ENCODE measurements around the gene CACNA1H.

Gene CACNA1H

GRCh38 chr16:1193825-1194581 lies 41.1 kb downstream of the CACNA1H start:
- no peak overlapping the region for H3K4me3 ChIP-seq (replicated peaks; ENCODE audit: low read depth, low read length)
- H3K36me3 ChIP-seq (ENCODE audit: control insufficient read depth, insufficient read depth, low read length) = no peaks in the 10 kb centered on the region
- TF ChIP-seq, protein P1, sequence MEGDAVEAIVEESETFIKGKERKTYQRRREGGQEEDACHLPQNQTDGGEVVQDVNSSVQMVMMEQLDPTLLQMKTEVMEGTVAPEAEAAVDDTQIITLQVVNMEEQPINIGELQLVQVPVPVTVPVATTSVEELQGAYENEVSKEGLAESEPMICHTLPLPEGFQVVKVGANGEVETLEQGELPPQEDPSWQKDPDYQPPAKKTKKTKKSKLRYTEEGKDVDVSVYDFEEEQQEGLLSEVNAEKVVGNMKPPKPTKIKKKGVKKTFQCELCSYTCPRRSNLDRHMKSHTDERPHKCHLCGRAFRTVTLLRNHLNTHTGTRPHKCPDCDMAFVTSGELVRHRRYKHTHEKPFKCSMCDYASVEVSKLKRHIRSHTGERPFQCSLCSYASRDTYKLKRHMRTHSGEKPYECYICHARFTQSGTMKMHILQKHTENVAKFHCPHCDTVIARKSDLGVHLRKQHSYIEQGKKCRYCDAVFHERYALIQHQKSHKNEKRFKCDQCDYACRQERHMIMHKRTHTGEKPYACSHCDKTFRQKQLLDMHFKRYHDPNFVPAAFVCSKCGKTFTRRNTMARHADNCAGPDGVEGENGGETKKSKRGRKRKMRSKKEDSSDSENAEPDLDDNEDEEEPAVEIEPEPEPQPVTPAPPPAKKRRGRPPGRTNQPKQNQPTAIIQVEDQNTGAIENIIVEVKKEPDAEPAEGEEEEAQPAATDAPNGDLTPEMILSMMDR (IDR thresholded peaks at IDR 0.05; ENCODE audit: insufficient read depth, low read length, poor library complexity, severe bottlenecking) = no peak
- H3K27me3 ChIP-seq (replicated peaks; ENCODE audit: control insufficient read depth, insufficient read depth, low read length) = no peaks in the 10 kb centered on the region; the same call in 1 of the 2 replicates
- no peak for DNase-seq (ENCODE audit: extremely low read depth, insufficient read length)

- TF ChIP-seq, protein P1 (IDR thresholded peaks at IDR 0.05; ENCODE audit: insufficient read depth, low read length, poor library complexity, severe bottlenecking) = peak; percentile 58
- no peaks in the 10 kb centered on the region for H3K36me3 ChIP-seq (ENCODE audit: control insufficient read depth, insufficient read depth, low read length)
- no peak for DNase-seq (ENCODE audit: extremely low read depth, insufficient read length)
Measured at GRCh38 chr16:1194665-1195392, 41.9 kb downstream of the CACNA1H start.

DNA sequence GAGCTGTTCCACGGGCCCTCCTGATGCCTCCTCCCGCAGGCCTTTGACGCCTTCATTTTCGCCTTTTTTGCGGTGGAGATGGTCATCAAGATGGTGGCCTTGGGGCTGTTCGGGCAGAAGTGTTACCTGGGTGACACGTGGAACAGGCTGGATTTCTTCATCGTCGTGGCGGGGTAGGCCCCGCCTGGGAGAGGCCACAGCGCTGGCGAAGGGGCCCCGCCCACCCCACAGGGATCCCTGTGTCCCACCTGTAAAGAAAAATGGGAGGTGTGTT lies 42.4 kb downstream of the CACNA1H start:
- no peak for DNase-seq (ENCODE audit: extremely low read depth, insufficient read length)
- TF ChIP-seq, protein P1 (IDR thresholded peaks at IDR 0.05; ENCODE audit: insufficient read depth, low read length, poor library complexity, severe bottlenecking) = no peak
- Histone ChIP-seq H3K27me3 (replicated peaks; ENCODE audit: control insufficient read depth, insufficient read depth, low read length) (no peaks in the 10 kb centered on the region; the same call in 1 of the 2 replicates), H3K4me3 (replicated peaks; ENCODE audit: low read depth, low read length) (no peak overlapping the region), H3K36me3 (ENCODE audit: control insufficient read depth, insufficient read depth, low read length) (no peaks in the 10 kb centered on the region)

More at GRCh38 chr16:1194665-1195392, 41.9 kb downstream of the CACNA1H start:
- H3K27me3 ChIP-seq (replicated peaks; ENCODE audit: control insufficient read depth, insufficient read depth, low read length) = no peaks in the 10 kb centered on the region; the same call in 1 of the 2 replicates
- no peak overlapping the region for H3K4me3 ChIP-seq (replicated peaks; ENCODE audit: low read depth, low read length)

GRCh38 chr16:1196494-1196893 lies 43.6 kb downstream of the CACNA1H start:
- Histone ChIP-seq H3K4me3 (replicated peaks; ENCODE audit: low read depth, low read length) (no peak overlapping the region), H3K36me3 (ENCODE audit: control insufficient read depth, insufficient read depth, low read length) (no peaks in the 10 kb centered on the region), H3K27me3 (replicated peaks; ENCODE audit: control insufficient read depth, insufficient read depth, low read length) (no peaks in the 10 kb centered on the region; the same call in 1 of the 2 replicates)
- TF ChIP-seq, protein P1 (IDR thresholded peaks at IDR 0.05; ENCODE audit: insufficient read depth, low read length, poor library complexity, severe bottlenecking) = no peak
- DNase-seq (ENCODE audit: extremely low read depth, insufficient read length) = no peak

- no peak overlapping the region for H3K4me3 ChIP-seq (replicated peaks; ENCODE audit: low read depth, low read length)
- no peak for DNase-seq (ENCODE audit: extremely low read depth, insufficient read length)
- H3K27me3 ChIP-seq (replicated peaks; ENCODE audit: control insufficient read depth, insufficient read depth, low read length) = no peaks in the 10 kb centered on the region; the same call in 1 of the 2 replicates
- TF ChIP-seq, protein P1 (IDR thresholded peaks at IDR 0.05; ENCODE audit: insufficient read depth, low read length, poor library complexity, severe bottlenecking) = no peak
- no peaks in the 10 kb centered on the region for H3K36me3 ChIP-seq (ENCODE audit: control insufficient read depth, insufficient read depth, low read length)
Measured at GRCh38 chr16:1197237-1197866, 44.4 kb downstream of the CACNA1H start.

All from GM06990 (cell line).